SK-N-DZ (cell line): ENCODE measurements around the gene CHRM4.

Experiments used
- DNase-seq: peaks from one replicate; pipeline ENCODE4 v3.0.0-alpha.2; 2015; ENCODE audit warnings: low spot score
- small RNA-seq, 2 experiments: library from RNA; depleted of rRNA; stranded (forward); fragments of <200 nt; gene quantifications; one replicate each; pipeline ENCODE3, GENCODE V24; 2014

The CHRM4 gene

DNA sequence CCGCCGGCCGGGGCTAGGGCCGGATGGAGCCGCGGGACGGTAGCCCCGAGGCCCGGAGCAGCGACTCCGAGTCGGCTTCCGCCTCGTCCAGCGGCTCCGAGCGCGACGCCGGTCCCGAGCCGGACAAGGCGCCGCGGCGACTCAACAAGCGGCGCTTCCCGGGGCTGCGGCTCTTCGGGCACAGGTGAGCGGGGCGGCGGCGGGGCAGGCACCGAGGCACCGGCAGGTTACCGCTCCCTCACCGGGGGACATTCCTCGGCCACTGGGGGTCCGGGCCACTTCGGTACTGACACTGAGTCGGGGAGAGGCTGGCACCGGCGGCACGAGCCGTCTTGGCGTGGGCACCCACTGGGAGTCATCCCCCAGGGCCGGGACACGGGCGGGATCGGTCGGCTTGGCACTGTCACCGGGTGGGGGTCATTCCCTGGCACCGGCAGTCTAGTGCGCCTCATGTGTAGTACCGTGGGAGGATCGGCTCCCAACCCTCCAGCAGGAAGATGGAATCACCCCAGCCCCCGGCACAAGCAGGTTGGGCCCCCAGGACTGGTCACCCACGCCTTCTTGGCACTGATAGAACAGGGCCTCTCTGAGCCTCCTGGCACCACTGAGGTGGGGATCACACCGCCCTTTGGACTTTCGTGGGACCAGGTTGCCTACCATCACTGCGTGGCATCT lies 43.8 kb downstream of the CHRM4 start:
- no peak for DNase-seq

DNA sequence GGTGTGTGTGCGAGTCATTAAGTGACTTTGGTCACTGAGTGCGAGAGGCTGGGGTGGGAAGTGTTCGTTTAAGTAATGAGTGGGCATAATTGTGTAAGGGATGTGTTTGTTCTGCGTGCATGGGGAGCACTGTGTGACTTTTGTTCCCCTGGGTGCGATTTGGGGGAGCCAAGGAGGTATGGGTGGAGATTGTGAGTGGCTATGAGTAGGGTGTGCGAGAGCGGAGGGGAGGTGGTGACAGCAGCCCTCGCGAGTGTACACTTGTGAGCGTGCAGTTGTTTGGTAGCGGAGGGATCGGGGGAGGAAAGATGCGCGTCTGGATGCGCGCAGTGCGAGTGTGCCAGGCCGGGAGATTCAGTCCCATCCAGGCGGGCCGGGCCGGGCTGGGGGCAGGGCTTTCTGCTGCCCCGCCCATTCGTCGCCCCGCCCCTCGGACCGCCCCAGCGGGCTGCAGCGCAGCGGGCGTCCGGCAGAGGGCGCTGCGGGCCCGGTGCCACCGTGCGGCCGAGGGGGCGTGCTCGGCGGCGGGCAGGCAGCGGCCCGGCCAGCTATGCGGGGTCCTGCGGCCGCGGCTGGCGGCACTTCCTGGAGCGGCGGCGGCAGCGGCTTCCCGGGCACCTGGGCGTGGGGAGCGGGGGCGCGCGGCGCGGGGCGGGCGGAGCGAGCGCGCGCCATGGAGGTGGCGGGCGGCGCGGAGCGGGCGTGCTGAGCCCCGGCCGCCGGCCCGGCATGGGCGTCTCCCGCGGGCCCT lies 44.5 kb downstream of the CHRM4 start, which contains the start of gene DGKZ:
Gene DGKZ (plus strand): TSS at position 578 of the 751 bp plus-strand sequence. CDS start 197 bp downstream, outside the sequence.
- peak; percentile 78 for DNase-seq

DNA sequence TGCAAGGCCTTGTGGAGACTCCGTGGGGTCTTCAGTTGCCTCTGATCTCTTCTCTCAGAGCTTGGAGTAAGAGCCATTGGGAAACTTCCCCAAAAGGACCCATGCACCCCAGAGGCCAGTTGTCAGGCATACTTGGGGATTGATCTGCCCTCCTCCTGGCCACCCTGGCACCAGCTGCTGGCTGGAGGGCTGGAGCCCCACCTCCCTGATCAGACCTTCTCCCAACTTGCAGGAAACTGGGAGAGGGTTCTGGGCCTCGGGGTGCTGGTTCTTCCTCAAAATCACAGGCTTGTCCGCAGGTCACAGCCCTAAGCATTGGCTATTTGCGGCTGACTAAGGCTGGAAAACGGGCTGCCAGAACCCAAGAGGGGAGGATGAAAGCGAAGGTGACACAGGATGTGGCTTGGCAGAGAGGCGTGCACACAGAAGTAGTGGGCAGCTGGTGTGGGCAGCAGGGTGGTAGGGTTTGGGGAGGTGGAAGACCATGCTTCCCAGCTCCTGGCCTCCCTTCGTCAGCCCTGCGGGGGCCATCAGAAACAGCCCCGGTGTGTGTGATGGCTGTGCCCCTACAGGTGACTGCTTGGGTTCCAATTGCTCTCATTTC lies 45.6 kb downstream of the CHRM4 start:
- DNase-seq, result no peak

DNA sequence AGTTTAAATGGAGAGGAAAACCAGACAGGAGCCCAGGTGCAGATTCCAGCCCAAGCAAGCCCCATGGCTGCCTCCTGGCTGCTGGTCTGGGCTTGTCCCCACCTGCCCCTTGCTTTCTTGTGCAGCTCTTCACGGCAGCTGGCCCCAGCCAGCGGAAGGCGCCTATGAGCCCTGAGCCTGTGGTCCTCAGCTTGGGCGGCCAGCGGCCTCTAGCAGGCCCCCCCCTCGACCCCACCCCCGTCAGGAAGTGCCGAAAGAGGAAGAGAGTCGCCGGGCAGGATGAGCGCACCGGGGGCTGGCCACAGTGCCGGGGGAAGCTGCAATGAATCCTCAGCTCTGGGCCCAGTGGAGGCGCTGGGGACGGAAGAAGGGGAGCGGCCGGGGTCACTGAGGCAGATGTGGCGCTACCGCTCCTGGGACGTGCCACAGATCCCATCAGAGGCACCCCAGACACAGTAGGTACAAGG lies 46.4 kb downstream of the CHRM4 start:
- no peak for DNase-seq

DNA sequence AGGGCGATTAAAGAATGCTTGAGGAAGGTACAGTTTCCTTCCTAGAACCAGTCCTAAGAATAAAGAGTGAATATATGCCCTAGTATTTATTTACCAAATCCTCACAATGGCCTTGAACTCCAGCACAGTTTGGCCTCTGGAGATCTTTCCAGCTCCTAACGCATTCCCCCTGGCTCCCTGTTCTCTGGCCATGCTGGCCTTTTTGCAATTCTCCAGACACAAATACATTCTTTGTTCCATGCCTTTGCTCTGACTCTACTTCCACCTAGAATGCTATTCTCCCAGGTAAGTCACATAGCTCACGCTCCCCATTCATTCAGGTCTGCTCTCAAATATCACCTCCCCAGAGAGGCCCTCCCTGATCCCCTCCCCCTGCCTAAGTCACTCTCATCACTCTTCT lies 48.1 kb downstream of the CHRM4 start:
- DNase-seq, result no peak

DNA sequence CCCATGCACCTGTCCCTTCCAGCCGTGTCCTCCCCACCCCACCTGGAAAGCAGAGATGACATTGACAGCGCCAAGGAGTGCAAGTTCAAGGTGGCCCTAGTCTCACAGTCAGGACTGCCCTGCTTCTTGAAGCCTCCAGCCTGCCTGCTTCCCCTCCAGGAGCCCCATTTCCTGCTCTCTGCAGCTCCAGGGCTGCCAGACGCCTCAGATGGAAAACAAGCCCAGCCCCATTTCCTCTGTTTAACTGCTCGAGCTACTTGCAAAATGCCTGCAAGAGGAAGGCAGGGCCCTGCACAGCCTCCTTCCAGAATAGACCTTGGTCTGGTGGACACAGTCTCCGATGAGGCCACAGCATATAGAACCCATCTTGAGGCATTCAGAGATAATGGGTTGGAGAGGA lies 49.3 kb downstream of the CHRM4 start:
- DNase-seq, result no peak

DNA sequence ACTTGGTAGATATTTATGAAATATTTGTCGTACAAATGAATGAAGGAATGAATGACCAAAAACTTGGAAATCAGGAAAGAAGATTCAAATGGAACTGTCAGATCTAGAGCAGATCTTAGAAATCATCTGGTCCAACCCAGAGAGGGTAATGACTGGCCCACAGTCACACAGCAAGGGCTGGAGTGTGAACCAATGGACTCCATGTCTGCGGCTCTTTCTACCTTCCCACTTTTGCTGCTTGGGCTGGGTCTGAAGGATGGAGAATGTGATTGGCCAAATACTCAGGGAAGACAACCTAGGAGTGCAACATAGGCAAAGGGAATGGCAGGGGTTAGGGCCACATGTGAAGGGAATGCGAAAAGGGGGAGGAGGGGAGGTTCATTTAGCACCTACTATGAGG lies 50.1 kb downstream of the CHRM4 start:
- no peak for DNase-seq

DNA sequence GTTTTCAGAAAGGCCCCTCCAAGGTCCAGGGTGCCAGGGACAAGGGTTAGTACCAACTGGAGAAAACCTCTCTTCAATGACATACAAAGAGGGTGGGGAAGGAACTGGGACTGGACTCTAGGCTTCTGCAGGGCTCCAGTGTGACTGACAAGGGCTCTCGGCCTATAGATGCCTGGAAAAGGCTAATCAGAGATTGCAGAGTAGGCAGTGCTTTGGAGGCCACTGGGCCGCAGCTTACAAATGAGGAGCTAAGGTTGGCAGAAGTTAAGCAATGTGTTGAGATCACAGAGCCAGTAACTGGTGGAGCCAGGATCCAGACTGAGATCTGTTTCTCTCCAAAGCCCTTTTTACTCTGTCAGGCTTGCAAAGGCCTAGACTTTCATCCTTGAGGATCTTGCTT lies 51.8 kb downstream of the CHRM4 start:
- DNase-seq, result no peak

DNA sequence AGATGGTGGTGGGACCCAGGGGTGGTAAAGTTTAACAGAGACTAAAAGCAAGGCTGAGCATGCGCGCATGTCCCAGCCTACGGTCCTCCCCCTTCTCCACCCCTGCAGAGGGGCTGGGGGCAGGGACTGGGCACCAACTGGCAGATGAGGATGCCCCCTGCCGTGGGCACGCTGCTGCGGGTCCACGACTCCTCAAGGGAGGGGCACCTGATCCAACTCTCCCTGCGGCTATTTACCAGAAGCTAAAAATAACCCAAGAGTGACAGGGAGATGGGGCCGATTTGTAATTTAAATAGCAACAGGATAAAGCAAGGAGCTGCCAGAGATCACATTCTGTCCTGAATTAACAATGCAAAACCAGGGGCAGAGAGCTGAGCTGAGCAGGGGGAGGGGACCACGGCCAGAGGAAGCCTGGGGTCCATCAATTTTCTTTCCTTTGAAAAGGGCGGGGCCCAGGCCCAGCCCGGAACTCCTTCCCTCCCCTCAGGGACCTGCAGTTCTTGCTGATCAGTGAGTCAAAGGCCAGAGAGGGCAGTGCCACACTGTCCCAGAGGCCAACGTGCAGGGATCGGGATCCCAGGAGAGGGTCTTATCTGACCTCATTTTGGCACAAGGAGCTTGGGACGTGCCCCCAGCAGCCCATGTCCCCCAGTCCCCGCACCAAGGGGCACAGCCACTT lies 52.4 kb downstream of the CHRM4 start:
- no peak for DNase-seq

DNA sequence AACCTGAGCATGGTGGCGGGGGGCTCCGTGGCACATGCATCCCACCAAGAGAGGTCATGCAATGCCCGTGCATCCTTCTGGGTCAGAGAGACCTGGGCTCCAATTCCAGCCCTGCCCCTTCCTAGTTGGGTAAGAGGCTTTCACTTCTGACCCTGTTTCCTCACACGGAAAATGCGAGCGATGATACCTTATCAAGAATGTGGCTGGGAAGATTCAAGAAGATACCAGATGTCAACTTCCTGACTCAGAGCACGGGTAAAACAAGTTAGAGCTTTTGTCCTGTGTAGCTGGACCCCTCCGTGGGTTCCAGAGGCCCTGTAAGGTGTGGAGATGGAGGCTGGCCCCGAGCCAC lies 53.0 kb downstream of the CHRM4 start:
- no peak for DNase-seq

DNA sequence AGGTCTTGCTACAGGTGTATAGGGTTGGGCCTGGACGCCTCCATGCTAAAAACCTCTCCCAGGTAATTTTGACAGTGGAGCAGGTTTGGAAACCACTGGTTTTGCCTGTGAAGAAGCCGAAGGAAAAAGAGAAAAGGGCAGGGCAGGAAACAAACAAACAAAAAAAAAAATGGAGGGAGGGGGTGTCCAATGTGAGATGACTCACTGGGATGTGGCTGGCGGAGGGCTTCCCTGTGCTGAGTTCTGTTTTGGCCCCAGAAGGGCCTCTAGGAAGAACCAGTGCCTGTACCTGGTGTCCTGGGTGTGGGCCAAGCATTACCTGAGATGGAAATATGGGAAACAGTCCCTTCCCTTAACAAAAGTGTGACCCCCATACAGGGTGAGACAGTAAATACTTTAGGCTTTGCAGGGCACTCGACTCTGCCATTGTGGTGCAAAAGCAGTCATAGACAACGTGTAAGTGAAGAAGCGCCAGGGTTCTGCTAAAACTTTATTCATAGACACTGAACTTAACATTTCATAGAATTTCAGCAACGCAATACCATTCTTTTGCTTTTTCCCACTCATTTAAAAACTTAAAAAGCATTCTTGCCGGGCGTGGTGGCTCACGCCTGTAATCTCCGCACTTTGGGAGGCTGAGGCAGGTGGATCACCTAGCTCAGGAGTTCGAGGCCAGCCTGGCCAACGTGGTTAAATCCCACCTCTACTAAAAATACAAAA lies 53.8 kb downstream of the CHRM4 start:
- DNase-seq, result no peak

DNA sequence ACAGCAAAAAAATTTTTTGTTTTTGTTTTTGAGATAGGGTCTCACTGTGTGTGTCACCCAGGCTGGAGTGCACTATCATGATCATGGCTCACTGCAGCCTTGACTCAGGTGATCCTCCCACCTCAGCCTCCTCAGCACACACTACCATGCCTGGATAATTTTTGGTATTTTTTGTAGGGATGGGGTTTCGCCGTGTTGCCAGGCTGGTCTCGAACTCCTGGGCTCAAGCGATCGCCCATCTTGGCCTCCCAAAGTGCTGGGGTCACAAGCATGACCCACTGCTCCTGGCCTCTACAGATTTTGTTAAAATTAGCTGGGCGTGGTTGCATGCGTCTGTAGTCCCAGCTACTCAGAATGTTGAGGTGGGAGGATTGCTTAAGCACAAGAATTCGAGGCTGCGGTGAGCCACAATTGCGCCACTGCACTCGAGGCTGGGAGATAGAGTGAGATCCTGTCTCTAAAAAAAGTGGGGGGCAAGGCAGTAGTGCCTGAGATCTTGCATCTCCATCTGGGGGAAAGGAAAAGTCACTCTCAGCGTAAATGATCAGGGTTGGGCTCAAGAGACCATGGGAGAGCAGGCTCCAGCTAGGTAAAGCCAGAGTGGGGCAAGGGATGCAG lies 54.9 kb downstream of the CHRM4 start:
- no peak for DNase-seq

DNA sequence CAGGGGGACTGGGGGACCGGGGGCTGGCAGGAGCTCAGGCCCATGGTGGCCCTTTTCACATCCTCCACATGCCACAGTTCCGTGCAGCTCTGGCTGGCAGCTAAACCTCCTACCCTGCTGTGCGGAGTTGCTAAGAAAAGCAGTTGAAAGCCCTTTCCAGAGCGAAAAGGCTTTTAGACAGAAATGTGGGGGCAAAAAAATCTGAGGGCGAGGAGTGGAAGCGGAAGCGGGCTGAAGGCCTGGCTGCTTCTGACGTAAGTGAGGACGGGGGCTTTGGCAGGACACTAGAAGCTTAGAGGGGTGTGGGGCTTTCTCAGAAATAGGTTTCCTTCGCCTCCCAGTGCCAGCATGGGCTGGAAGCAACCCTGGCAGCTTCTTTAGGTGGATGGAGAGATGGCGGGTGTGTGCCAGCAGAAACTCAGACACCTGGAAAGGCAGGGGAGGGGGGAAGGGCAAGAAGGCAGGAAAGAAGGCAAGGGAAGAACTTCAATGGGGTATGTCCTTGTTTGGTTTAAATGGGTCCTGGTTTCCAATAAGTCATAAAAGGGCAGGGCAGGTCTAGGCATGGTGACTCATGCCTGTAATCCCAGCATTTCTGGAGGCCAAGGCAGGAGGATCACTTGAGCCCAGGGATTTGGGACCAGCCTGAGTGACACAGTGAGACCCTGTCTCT lies 55.5 kb downstream of the CHRM4 start:
- DNase-seq, result no peak

DNA sequence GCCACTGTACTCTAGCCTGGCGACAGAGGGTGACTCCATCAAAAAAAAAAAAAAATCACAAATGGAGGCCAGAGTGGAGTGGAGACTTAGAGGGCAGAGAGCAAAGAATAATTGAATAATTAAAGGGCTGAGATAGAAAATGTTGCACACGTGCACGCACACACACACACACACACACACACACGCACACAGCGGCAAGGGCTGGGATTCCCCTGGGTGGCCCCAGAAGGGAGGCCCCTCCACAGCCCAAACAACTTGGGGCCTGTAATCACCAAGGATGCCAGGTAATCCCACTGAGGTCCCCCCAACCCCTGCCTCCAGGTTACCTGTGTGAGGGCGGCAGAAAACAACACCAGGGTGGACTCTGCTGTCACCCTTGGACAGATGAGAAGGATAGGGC lies 56.3 kb downstream of the CHRM4 start:
- no peak for DNase-seq

DNA sequence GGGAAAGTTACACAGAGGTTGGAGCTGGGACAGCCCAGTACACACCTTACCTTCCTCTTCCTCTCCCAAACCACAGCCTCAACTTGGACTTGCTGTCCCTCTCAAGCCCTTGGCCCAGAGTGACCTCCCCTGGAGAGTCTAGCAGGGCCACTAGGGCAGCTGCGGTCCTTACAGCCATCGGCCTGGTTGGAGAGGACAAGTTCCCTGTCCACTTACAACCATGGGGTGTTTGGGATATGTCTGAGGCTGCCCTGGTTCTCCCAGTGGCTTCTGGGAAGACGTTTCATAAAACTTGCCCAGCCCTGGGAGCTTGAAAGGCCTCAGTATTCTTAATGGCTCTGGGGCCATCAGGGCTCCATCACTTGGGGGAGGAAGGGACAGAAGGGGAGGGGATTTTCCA lies 57.4 kb downstream of the CHRM4 start:
- no peak for DNase-seq

Small RNA genes lying within 50 kb of the gene (small RNA-seq; reads per million reads assigned to genes)
- 0.03 to 0.09 reads per million in 2 experiments for gene MIR4688
